ENCODE measurements around the gene OCA2.

OCA2 gene

DNA sequence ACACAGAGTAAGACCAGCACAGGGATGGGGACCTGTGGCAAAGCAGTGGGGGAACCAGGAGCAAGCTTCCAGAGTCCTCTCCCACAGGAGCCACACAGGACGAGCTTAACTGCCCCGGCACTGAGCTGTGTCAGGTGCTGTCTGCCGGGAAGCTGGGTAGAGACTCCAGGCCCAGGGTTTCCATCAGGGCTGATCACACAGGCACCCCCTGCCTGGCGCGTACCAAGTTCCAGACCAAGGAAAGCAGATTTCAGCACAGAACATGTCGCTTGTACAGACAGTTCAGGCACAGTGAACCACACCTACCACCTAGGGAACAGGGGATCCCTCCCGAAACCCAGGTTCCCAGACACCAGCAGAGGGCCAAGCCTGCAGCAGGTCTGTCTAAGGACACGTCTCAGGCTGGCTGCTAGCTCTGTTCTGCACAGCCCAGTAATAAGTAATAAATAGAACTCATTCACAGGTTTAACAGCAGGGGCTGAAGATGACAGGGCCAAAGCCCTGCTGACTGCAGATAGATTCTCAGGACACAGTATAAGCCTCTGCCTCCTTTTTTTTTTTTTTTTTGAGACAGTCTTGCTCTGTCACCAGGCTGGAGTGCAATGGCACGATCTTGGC, 30.2 kb upstream of the OCA2 start:
- H3K9ac ChIP-seq (ENCODE audit: low read depth, low read length, poor library complexity, severe bottlenecking): no peak overlapping the region
- no peaks in the 10 kb centered on the region for H4K20me1 ChIP-seq (ENCODE audit: insufficient read depth, low read length, poor library complexity, severe bottlenecking)
- H3K36me3 ChIP-seq (ENCODE audit: insufficient read depth, low read length): peaks cover 52% of the 10 kb centered on the region; the same call in 1 of the 2 replicates
- no peaks in the 10 kb centered on the region for H3K9me3 ChIP-seq (ENCODE audit: insufficient read depth, low read depth, low read length)
- no peaks in the 10 kb centered on the region for H3F3A ChIP-seq (ENCODE audit: low read depth)
- TF ChIP-seq, protein P1, sequence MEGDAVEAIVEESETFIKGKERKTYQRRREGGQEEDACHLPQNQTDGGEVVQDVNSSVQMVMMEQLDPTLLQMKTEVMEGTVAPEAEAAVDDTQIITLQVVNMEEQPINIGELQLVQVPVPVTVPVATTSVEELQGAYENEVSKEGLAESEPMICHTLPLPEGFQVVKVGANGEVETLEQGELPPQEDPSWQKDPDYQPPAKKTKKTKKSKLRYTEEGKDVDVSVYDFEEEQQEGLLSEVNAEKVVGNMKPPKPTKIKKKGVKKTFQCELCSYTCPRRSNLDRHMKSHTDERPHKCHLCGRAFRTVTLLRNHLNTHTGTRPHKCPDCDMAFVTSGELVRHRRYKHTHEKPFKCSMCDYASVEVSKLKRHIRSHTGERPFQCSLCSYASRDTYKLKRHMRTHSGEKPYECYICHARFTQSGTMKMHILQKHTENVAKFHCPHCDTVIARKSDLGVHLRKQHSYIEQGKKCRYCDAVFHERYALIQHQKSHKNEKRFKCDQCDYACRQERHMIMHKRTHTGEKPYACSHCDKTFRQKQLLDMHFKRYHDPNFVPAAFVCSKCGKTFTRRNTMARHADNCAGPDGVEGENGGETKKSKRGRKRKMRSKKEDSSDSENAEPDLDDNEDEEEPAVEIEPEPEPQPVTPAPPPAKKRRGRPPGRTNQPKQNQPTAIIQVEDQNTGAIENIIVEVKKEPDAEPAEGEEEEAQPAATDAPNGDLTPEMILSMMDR (conservative IDR thresholded peaks at IDR 0.05; ENCODE audit: low read length): no peak
- no peak for TF ChIP-seq EZH2phosphoT487 (IDR thresholded peaks at IDR 0.05; ENCODE audit: borderline replicate concordance)
- no peak overlapping the region for H2AFZ ChIP-seq (ENCODE audit: low read length)
- no peak overlapping the region for H3K4me2 ChIP-seq (ENCODE audit: low read depth, low read length, poor library complexity, severe bottlenecking)
- no peaks in the 10 kb centered on the region for H3K9me2 ChIP-seq (replicated peaks; ENCODE audit: low read depth, low read length)
- no peak overlapping the region for H3K4me3 ChIP-seq (ENCODE audit: low read length, poor library complexity, severe bottlenecking)
- H3K4me1 ChIP-seq (ENCODE audit: insufficient read depth, low read length, poor library complexity, severe bottlenecking): no peaks in the 10 kb centered on the region
- no peaks in the 10 kb centered on the region for H3K79me2 ChIP-seq (ENCODE audit: insufficient read depth, low read length)
- H3K27me3 ChIP-seq (ENCODE audit: insufficient read depth, low read length, poor library complexity, severe bottlenecking): no peaks in the 10 kb centered on the region

DNA sequence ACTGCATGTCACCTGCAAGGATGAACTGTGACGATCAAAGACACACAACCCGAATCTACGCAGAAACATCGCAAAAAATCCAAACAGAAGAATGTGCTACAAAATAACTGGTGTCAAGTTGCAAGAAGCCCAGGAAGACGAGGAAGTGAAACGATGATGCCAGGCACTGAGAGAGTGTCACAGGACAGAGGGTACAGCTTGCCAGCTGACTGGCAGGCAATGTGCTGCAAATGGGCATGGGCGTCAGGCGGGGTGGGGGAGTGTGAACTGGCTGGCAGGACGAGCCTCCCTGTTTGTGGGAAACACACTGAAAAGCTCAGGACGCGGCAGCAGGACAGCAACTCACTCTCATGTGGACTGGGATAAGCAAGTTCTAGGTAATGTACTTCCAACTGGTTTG, 28.9 kb upstream of the OCA2 start:
- H2AFZ ChIP-seq (ENCODE audit: low read length): no peak overlapping the region
- no peaks in the 10 kb centered on the region for H3F3A ChIP-seq (ENCODE audit: low read depth)
- no peak overlapping the region for H3K4me3 ChIP-seq (ENCODE audit: low read length, poor library complexity, severe bottlenecking)
- H3K9me2 ChIP-seq (replicated peaks; ENCODE audit: low read depth, low read length): no peaks in the 10 kb centered on the region
- H4K20me1 ChIP-seq (ENCODE audit: insufficient read depth, low read length, poor library complexity, severe bottlenecking): no peaks in the 10 kb centered on the region
- H3K36me3 ChIP-seq (ENCODE audit: insufficient read depth, low read length): peaks cover 51% of the 10 kb centered on the region; the same call in 1 of the 2 replicates
- H3K79me2 ChIP-seq (ENCODE audit: insufficient read depth, low read length): no peaks in the 10 kb centered on the region
- no peaks in the 10 kb centered on the region for H3K9me3 ChIP-seq (ENCODE audit: insufficient read depth, low read depth, low read length)
- no peaks in the 10 kb centered on the region for H3K27me3 ChIP-seq (ENCODE audit: insufficient read depth, low read length, poor library complexity, severe bottlenecking)
- H3K4me2 ChIP-seq (ENCODE audit: low read depth, low read length, poor library complexity, severe bottlenecking): no peak overlapping the region
- H3K4me1 ChIP-seq (ENCODE audit: insufficient read depth, low read length, poor library complexity, severe bottlenecking): no peaks in the 10 kb centered on the region
- no peak overlapping the region for H3K9ac ChIP-seq (ENCODE audit: low read depth, low read length, poor library complexity, severe bottlenecking)
- TF ChIP-seq, protein P1 (conservative IDR thresholded peaks at IDR 0.05; ENCODE audit: low read length): no peak
- no peak for TF ChIP-seq EZH2phosphoT487 (IDR thresholded peaks at IDR 0.05; ENCODE audit: borderline replicate concordance)

DNA sequence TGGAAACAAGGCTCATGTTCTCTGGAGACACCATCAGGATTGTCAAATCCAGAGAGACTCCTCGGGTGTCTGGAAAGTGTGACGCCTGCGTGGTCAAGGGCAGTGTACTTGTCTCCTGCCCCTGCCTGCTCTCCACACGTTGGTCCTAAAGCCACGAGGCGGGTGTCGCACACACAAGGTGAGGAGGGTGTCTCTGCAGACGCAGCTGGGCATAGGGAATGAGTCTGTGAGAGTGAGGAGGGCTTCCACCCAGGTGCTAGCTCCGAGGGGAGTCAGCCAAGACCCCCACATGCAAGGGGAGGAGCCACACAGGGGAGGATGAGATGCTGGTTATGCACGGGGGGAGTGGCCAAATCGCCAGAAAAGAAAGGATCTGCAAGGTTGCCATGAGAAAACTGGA, 27.9 kb upstream of the OCA2 start:
- Histone ChIP-seq H3K79me2 (ENCODE audit: insufficient read depth, low read length) (no peaks in the 10 kb centered on the region), H3K9me3 (ENCODE audit: insufficient read depth, low read depth, low read length) (no peaks in the 10 kb centered on the region), H2AFZ (ENCODE audit: low read length) (no peak overlapping the region), H3K4me3 (ENCODE audit: low read length, poor library complexity, severe bottlenecking) (no peak overlapping the region), H3K27me3 (ENCODE audit: insufficient read depth, low read length, poor library complexity, severe bottlenecking) (no peaks in the 10 kb centered on the region), H3K4me1 (ENCODE audit: insufficient read depth, low read length, poor library complexity, severe bottlenecking) (no peaks in the 10 kb centered on the region), H3K9me2 (replicated peaks; ENCODE audit: low read depth, low read length) (no peaks in the 10 kb centered on the region), H3K36me3 (ENCODE audit: insufficient read depth, low read length) (peaks cover 48% of the 10 kb centered on the region; the same call in 1 of the 2 replicates), H3K9ac (ENCODE audit: low read depth, low read length, poor library complexity, severe bottlenecking) (no peak overlapping the region), H4K20me1 (ENCODE audit: insufficient read depth, low read length, poor library complexity, severe bottlenecking) (no peaks in the 10 kb centered on the region), H3K4me2 (ENCODE audit: low read depth, low read length, poor library complexity, severe bottlenecking) (no peak overlapping the region), H3F3A (ENCODE audit: low read depth) (no peaks in the 10 kb centered on the region)
- TF ChIP-seq EZH2phosphoT487 (IDR thresholded peaks at IDR 0.05; ENCODE audit: borderline replicate concordance): no peak
- TF ChIP-seq, protein P1 (conservative IDR thresholded peaks at IDR 0.05; ENCODE audit: low read length): no peak

Measured in Loucy (cell line).